Measurements from ENCODE around the gene DHX29.

DNA sequence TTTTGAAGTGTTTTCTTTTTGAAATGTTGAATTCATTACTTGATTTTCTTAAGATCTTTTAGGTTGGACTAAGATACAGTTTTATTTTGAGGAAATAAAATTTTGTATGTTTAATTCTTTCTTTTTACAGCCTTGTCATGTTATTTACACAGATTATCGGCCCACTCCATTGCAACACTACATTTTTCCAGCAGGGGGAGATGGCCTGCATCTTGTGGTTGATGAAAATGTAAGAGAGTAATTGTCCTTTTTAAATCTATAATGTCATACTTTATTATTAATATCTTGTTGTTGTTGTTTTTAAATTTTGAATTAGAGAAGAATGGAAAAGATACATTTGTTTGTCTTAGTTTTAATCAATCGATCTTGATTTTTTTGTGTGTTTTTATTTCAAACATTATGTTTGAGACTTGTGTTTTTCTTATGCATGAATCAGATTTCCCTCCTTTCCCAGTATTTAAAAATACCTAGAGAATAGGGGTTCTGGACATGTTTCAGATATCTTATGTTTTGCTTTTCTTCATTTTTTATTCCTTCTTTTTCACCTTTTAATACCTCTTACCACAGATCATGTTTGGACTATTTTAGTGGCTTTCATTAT is 37.0 kb upstream of the DHX29 start:
- TF ChIP-seq EZH2 (IDR thresholded peaks at IDR 0.05; ENCODE audit: low read length), result no peak
- TF ChIP-seq, protein P1, sequence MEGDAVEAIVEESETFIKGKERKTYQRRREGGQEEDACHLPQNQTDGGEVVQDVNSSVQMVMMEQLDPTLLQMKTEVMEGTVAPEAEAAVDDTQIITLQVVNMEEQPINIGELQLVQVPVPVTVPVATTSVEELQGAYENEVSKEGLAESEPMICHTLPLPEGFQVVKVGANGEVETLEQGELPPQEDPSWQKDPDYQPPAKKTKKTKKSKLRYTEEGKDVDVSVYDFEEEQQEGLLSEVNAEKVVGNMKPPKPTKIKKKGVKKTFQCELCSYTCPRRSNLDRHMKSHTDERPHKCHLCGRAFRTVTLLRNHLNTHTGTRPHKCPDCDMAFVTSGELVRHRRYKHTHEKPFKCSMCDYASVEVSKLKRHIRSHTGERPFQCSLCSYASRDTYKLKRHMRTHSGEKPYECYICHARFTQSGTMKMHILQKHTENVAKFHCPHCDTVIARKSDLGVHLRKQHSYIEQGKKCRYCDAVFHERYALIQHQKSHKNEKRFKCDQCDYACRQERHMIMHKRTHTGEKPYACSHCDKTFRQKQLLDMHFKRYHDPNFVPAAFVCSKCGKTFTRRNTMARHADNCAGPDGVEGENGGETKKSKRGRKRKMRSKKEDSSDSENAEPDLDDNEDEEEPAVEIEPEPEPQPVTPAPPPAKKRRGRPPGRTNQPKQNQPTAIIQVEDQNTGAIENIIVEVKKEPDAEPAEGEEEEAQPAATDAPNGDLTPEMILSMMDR (optimal IDR thresholded peaks at IDR 0.05 in 1 of 3, IDR thresholded peaks at IDR 0.05 in 1 of 3, conservative IDR thresholded peaks at IDR 0.05 in 1 of 3; ENCODE audit: extremely low read depth in 1 of 3, insufficient read depth in 2 of 3, low read length in 3 of 3), result peak; percentile 59 to 72 (median 68)
